B cell (primary cell): ENCODE measurements around the gene EIF4G1. TPM values are rescaled to one million over a fixed set of nuclear protein-coding genes. Genes with fewer than 3 reads are reported as not detected.

ENCODE experiments used
- ATAC-seq: fragments of 200-7000 bp; cut with Tn5 transposase; one replicate; pipeline ENCODE4 v1.10.0; 2021; ENCODE audit warnings: low read depth, mild to moderate bottlenecking, moderate number of reproducible peaks, moderate library complexity
- CTCF ChIA-PET: fragments of 350-600 bp; sonication (Branson Sonifier 250); formaldehyde crosslinking; loops from one replicate; lab custom pipeline; 2021; ENCODE audit warnings: antibody characterized with exemption, inconsistent platforms; lab: Charles Lee
- POLR2A ChIA-PET: fragments of 350-600 bp; sonication (Branson Sonifier 250); formaldehyde crosslinking; loops from one replicate; lab custom pipeline; 2021; ENCODE audit warnings: antibody characterized with exemption; lab: Charles Lee
- DNase-seq: peaks from one replicate; pipeline ENCODE4 v3.0.0; 2013
- H2AFZ ChIP-seq: 2 replicates; pipeline ENCODE4 v1.6.1; 2012; ENCODE audit warnings: mild to moderate bottlenecking, low read depth, low read length; ENCODE audit not compliant: insufficient read depth, poor library complexity, severe bottlenecking
- H3K27ac ChIP-seq, 2 donors: 1 replicate in 1 of 2; 2 replicates in 1 of 2; pipeline ENCODE4 v1.5.1; 2012 to 2013; ENCODE audit warnings: low read length in 2 of 2, mild to moderate bottlenecking in 2 of 2, moderate library complexity in 1 of 2
- H3K27me3 ChIP-seq, 4 experiments: fragments of 200-600 bp in 1 of 4; sonication (generic) in 1 of 4; replicated peaks in 1 of 4; 1 replicate in 2 of 4; 2 replicates in 2 of 4; pipeline versions ENCODE4 v1.6.1 to v1.7.0; 2013 to 2016; ENCODE audit warnings: low read length in 3 of 4, mild to moderate bottlenecking in 2 of 4, mixed read lengths in 1 of 4, moderate library complexity in 1 of 4; ENCODE audit not compliant: insufficient read depth in 4 of 4, control insufficient read depth in 3 of 4; ENCODE audit errors: control extremely low read depth in 1 of 4
- H3K36me3 ChIP-seq, 2 experiments: replicated peaks in 1 of 2; 1 replicate in 1 of 2; 2 replicates in 1 of 2; pipeline versions ENCODE4 v1.6.1 to v1.7.1; 2013; ENCODE audit warnings: low read length in 1 of 2; ENCODE audit not compliant: insufficient read depth in 2 of 2, control insufficient read depth in 1 of 2; ENCODE audit errors: control extremely low read depth in 1 of 2, extremely low read depth in 1 of 2
- H3K4me1 ChIP-seq, 2 donors: fragments of 200-600 bp in 1 of 2; sonication (generic) in 1 of 2; 1 replicate in 1 of 2; 2 replicates in 1 of 2; pipeline versions ENCODE4 v1.5.1 to v1.6.1; 2013 to 2017; ENCODE audit warnings: low read length in 2 of 2; ENCODE audit not compliant: control insufficient read depth in 2 of 2, insufficient read depth in 2 of 2
- H3K4me2 ChIP-seq: replicated peaks from 2 replicates; pipeline ENCODE3; 2012; ENCODE audit warnings: mild to moderate bottlenecking, low read depth, low read length; ENCODE audit not compliant: poor library complexity, severe bottlenecking
- H3K4me3 ChIP-seq, 5 experiments: fragments of 200-600 bp in 1 of 5; sonication (generic) in 1 of 5; 1 replicate in 3 of 5; 2 replicates in 2 of 5; pipeline versions ENCODE4 v1.5.1 to v1.7.0; 2011 to 2016; ENCODE audit warnings: low read length in 4 of 5, mild to moderate bottlenecking in 4 of 5, low read depth in 2 of 5, control low read depth in 1 of 5, moderate library complexity in 1 of 5; ENCODE audit not compliant: insufficient read depth in 1 of 5; ENCODE audit errors: control extremely low read depth in 1 of 5, extremely low read depth in 1 of 5
- H3K79me2 ChIP-seq: fragments of 200-600 bp; sonication (generic); one replicate; pipeline ENCODE4 v1.6.0; 2016; ENCODE audit warnings: low read length; ENCODE audit not compliant: control insufficient read depth, insufficient read depth
- H3K9ac ChIP-seq: fragments of 200-600 bp; sonication (generic); 2 replicates; pipeline ENCODE4 v1.6.1; 2017; ENCODE audit warnings: mild to moderate bottlenecking, low read length, moderate library complexity
- H3K9me3 ChIP-seq, 3 donors: one replicate each; pipeline versions ENCODE4 v1.6.1 to v1.7.1; 2013; ENCODE audit warnings: low read length in 2 of 3; ENCODE audit not compliant: control insufficient read depth in 2 of 3, insufficient read depth in 1 of 3; ENCODE audit errors: control extremely low read depth in 1 of 3
- H4K20me1 ChIP-seq: 2 replicates; pipeline ENCODE4 v1.6.0; 2012; ENCODE audit warnings: mild to moderate bottlenecking, low read length; ENCODE audit not compliant: insufficient read depth, control insufficient read depth, poor library complexity, severe bottlenecking
- H3K27ac Mint-ChIP-seq: one replicate; pipeline ENCODE4 v1.8.0; 2021; ENCODE audit warnings: mixed read lengths
- H3K27me3 Mint-ChIP-seq: one replicate; pipeline ENCODE4 v1.8.0; 2021; ENCODE audit warnings: mixed read lengths
- H3K4me1 Mint-ChIP-seq: one replicate; pipeline ENCODE4 v1.8.0; 2021; ENCODE audit warnings: mixed read lengths
- H3K4me3 Mint-ChIP-seq: one replicate; pipeline ENCODE4 v1.8.0; 2021; ENCODE audit warnings: mixed read lengths
- H3K9me3 Mint-ChIP-seq: one replicate; pipeline ENCODE4 v1.8.0; 2022; ENCODE audit warnings: mixed read lengths; ENCODE audit not compliant: insufficient read depth
- CTCF ChIP-seq: fragments of 200-600 bp; IDR thresholded peaks from one replicate; pipeline ENCODE4 v1.8.0; 2022; ENCODE audit warnings: antibody characterized with exemption, mild to moderate bottlenecking
- EZH2 ChIP-seq: IDR thresholded peaks from 2 replicates; pipeline ENCODE4 v1.6.1; 2012; ENCODE audit warnings: borderline replicate concordance, low read depth, mild to moderate bottlenecking, moderate library complexity, low read length; ENCODE audit not compliant: insufficient read depth, poor library complexity, severe bottlenecking
- WGBS: methylation state at CpG from one replicate; pipeline ENCODE4 v1.1.5; 2013; ENCODE audit warnings: missing lambda C conversion rate; ENCODE audit not compliant: insufficient coverage; 5-methylcytosine and 5-hydroxymethylcytosine counted together
- intact Hi-C: fragments of 100-400 bp; cut with micrococcal nuclease; formaldehyde crosslinking; loops from one replicate; pipeline ENCODE4 v1.10.0; 2022
- polyA plus RNA-seq: library from polyadenylated mRNA; depleted of rRNA; stranded (reverse); fragments of >200 nt; gene quantifications from 2 replicates; pipeline ENCODE4 v1.2.3, GENCODE V29; 2012
- total RNA-seq, 2 donors: library from RNA; stranded (reverse); fragments of 120-200 nt in 1 of 2; gene quantifications; 1 replicate in 1 of 2; 2 replicates in 1 of 2; pipeline versions ENCODE4 v1.2.3 to v1.2.4, GENCODE V29; 2013 to 2022

EIF4G1 gene
- total and polyA plus RNA-seq, 2 donors (not counting 1 experiment from before 2014, with no cell fraction given): 65.8 to 160 TPM

GRCh38 chr3:184368586-184369183 is 54.3 kb downstream of the EIF4G1 start:
- no peak overlapping the region for H3K4me3 Mint-ChIP-seq
- H3K27ac ChIP-seq: no peak overlapping the region
- peaks cover 2 to 7% of the 10 kb centered on the region in 2 donors for H3K4me1 ChIP-seq
- H3K4me2 ChIP-seq: no peak overlapping the region
- H3K9me3 Mint-ChIP-seq: no peaks in the 10 kb centered on the region
- peaks cover 0 to 25% of the 10 kb centered on the region in 2 experiments for H3K36me3 ChIP-seq
- no peak overlapping the region for H2AFZ ChIP-seq
- H3K27me3 Mint-ChIP-seq: no peaks in the 10 kb centered on the region
- ChIA-PET POLR2A (no interaction called here), CTCF (interaction anchor here (1.3 to 7.4 kb wide), 3 partner anchors 10 to 146 kb away, joined by 3 to 107 read pairs (median 3); partner anchors contain the start of gene THPO)
- 97% methylated on average over 2 of the region's 3 CpGs for WGBS
- TF ChIP-seq CTCF (no peak), EZH2 (no peak)
- H3K27ac Mint-ChIP-seq: no peak overlapping the region
- ATAC-seq: no peak
- H3K4me3 ChIP-seq: no peak overlapping the region
- no peaks in the 10 kb centered on the region for H3K79me2 ChIP-seq
- no peaks in the 10 kb centered on the region for H3K9me3 ChIP-seq
- no peaks in the 10 kb centered on the region for H4K20me1 ChIP-seq
- H3K9ac ChIP-seq: no peak overlapping the region
- no peaks in the 10 kb centered on the region for H3K27me3 ChIP-seq
- intact Hi-C loops: no loop called here
- H3K4me1 Mint-ChIP-seq: peaks cover 14% of the 10 kb centered on the region
- DNase-seq: no peak

DNA sequence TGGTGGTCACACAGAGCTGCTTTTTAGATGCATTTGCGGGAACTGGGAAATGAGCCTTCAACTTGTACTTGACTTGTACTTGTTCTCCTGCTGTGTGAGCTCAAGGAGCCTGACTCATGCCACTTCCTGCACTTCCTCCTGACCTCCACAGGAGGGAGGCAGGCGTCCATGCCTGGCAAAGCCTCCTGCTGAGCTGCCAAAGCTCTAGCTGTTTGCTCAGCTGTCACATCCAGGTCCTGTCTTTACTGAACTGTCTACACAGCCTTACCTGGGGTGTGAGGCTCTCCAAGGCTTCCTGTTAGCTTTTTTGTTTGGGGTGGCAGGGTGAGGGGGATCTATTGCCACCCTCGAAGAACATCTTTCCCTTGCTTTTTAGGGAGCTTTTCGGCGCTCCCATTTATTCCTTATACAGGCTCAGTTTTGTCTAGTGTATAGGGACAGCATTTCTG is 57.2 kb downstream of the EIF4G1 start:
- Histone ChIP-seq H3K36me3 (peaks cover 0 to 24% of the 10 kb centered on the region in 2 experiments), H3K4me3 (no peak overlapping the region), H4K20me1 (no peaks in the 10 kb centered on the region), H3K9me3 (no peaks in the 10 kb centered on the region), H3K4me1 (no peaks in the 10 kb centered on the region), H3K4me2 (no peak overlapping the region), H2AFZ (no peak overlapping the region), H3K27me3 (peaks cover 0 to 12% (median 0%) of the 10 kb centered on the region in 4 experiments), H3K27ac (no peak overlapping the region), H3K9ac (no peak overlapping the region), H3K79me2 (no peaks in the 10 kb centered on the region)
- peak; percentile 68 for DNase-seq
- Mint-ChIP-seq H3K4me1 (peaks cover 2% of the 10 kb centered on the region), H3K27me3 (peaks cover 15% of the 10 kb centered on the region), H3K4me3 (no peak overlapping the region), H3K9me3 (no peaks in the 10 kb centered on the region), H3K27ac (no peak overlapping the region)
- intact Hi-C loops: loop anchor here (1.0 kb wide), 1 partner anchor 142 kb away; no protein-coding TSS in a partner anchor
- ChIA-PET POLR2A (no interaction called here), CTCF (interaction anchor here (0.5 to 7.4 kb wide), 17 partner anchors 9 to 1665 kb away, joined by 3 to 107 read pairs (median 6); partner anchors contain the start of genes CHRD, CLCN2, EPHB3 and POLR2H)
- TF ChIP-seq EZH2 (no peak), CTCF (peak; percentile 72)
- ATAC-seq: peak; percentile 82
- WGBS: 0% methylated on average over 2 of the region's 5 CpGs
